ENCODE measurements around the gene DAAM1. TPM values are rescaled to one million over a fixed set of nuclear protein-coding genes. Genes with fewer than 3 reads are reported as not detected.

The DAAM1 gene
- total RNA-seq, 1 experiment from 2014 or later: 43.8 TPM

GRCh38 chr14:59419303-59419702 is 230.8 kb downstream of the DAAM1 start:
- H3K4me1 ChIP-seq (ENCODE audit: low read length): peaks cover 17% of the 10 kb centered on the region

More at GRCh38 chr14:59419303-59419702, 230.8 kb downstream of the DAAM1 start:
- Histone ChIP-seq H3K9me2 (replicated peaks; ENCODE audit: insufficient read depth, low read length) (no peaks in the 10 kb centered on the region), H4K20me1 (ENCODE audit: insufficient read depth, low read depth, low read length) (no peaks in the 10 kb centered on the region), H3K4me2 (ENCODE audit: low read depth, low read length, poor library complexity, severe bottlenecking) (no peak overlapping the region), H3K27ac (ENCODE audit: low read length) (no peak overlapping the region), H2AFZ (ENCODE audit: low read length) (no peak overlapping the region), H3K79me2 (ENCODE audit: low read length) (no peaks in the 10 kb centered on the region), H3K36me3 (ENCODE audit: insufficient read depth, low read length) (no peaks in the 10 kb centered on the region), H3K9ac (ENCODE audit: low read length) (no peak overlapping the region), H3K27me3 (ENCODE audit: low read length) (no peaks in the 10 kb centered on the region), H3K9me3 (ENCODE audit: low read length) (no peaks in the 10 kb centered on the region), H3K4me3 (ENCODE audit: low read length) (no peak overlapping the region)
- no peak for DNase-seq
